ENCODE results near the gene SDK2.

SDK2 gene, protein sequence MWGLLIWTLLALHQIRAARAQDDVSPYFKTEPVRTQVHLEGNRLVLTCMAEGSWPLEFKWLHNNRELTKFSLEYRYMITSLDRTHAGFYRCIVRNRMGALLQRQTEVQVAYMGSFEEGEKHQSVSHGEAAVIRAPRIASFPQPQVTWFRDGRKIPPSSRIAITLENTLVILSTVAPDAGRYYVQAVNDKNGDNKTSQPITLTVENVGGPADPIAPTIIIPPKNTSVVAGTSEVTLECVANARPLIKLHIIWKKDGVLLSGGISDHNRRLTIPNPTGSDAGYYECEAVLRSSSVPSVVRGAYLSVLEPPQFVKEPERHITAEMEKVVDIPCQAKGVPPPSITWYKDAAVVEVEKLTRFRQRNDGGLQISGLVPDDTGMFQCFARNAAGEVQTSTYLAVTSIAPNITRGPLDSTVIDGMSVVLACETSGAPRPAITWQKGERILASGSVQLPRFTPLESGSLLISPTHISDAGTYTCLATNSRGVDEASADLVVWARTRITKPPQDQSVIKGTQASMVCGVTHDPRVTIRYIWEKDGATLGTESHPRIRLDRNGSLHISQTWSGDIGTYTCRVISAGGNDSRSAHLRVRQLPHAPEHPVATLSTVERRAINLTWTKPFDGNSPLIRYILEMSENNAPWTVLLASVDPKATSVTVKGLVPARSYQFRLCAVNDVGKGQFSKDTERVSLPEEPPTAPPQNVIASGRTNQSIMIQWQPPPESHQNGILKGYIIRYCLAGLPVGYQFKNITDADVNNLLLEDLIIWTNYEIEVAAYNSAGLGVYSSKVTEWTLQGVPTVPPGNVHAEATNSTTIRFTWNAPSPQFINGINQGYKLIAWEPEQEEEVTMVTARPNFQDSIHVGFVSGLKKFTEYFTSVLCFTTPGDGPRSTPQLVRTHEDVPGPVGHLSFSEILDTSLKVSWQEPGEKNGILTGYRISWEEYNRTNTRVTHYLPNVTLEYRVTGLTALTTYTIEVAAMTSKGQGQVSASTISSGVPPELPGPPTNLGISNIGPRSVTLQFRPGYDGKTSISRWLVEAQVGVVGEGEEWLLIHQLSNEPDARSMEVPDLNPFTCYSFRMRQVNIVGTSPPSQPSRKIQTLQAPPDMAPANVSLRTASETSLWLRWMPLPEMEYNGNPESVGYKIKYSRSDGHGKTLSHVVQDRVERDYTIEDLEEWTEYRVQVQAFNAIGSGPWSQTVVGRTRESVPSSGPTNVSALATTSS (N-terminal part only)

DNA sequence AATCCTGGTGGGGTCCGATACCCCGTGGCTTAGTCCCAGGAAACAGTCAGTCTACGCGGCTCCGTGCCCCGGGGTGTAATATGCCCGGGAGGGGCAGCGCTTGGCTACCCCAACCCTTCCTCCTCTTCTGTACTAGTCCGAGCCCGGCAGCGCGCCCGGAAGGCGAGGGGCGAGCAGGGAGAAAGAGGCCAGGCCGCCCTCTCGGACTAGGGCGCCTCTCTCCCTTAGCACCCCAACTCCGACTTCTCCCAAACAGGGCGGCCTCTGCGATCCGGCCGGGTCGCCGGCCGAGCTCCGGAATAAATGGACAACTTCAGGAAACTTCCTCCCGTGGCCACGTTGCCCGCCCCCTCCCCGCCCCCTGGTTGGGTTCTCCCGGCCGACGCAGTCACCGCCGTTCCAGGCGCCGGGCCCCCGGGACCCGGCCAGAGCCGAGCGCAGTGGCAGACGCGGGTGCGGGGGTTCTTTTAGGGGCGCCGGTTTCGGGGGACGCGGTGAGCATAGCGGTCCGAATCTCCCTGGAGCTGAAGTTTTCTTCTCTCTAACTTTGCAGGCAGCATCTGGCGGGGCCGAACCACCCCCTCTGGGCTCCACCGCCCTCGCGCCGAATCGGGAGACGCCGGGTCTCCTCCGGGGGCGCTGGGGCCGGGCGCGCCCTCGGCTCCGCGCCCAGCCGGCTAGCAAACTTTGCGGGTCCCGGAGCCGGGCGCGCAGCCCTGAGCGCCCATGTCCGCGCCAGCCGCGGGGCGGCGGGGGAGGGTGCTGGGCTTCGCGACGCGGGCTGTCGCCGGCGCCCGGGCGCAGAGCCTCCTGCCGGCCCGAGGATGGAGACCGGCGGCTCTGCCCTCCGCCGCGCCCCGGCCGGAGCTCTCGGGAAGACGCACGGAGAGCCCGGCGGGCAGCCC, at the start of gene SDK2:
TSS of gene SDK2 (minus strand) at position 301 of the 905 bp plus-strand sequence. CDS start 357 bp downstream, outside the sequence.
- DNase-seq: peak; percentile 78

DNA sequence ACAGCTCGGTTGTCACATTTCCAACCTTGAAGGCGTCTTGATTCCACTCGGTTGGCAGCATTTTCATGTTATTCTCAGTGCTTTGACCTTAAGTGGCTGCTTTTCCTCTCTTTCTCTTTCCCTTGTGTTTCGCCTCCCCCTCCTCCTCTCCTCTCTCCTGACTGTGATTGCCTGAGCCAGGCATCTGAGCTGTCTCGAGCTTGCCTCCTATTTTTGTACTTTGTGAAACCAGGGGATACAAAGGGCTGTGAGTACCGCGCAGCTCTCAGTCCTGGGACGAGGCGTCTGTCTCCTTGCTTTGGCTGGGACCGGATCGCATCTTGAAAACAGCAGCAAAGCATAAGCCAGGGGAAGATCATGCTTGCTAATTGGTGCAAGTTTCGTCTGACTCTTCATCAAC, 48.8 kb upstream of the SDK2 start:
- no peak for DNase-seq

DNA sequence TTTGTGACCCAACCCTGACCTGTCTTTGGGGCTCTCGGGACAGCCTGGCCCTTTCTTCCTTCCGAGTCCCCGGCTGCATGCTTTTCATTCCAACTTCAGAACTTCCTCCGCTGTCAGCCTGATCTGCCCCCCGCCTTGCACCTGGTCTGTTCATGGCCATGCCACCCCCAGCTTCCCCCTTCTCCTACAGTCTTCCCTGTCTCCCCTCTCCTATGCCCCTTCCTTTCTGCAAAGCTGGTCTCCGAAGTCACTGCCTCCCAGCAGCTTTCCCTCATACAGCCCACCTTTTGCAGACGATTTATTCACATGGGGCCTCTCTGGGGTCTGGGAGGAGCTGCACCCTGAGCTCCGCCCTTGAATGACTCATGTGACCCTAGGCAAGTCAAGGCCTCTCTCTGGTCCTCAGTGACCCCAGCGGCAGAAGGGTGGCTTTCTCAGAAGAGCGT, 47.1 kb upstream of the SDK2 start:
- no peak for DNase-seq

DNA sequence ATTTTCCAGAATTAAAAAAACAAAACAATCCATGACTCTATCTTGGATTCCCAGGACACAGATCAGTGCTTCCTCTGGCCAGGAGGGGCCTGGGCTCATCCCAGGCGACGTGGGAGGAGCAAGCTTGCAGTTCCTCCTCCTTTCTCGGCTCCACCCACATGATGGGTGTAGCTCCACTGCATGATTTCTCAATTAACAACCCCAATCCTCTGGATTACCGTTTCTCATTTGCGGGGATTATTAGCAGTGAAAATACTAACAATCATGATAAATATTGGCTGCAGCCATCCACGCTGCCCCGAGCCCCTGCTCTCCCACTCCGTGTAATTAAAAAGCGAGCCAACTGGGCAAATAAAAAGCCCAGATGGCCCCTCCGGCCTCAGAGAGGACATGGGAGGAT, 46.4 kb upstream of the SDK2 start:
- DNase-seq: no peak

DNA sequence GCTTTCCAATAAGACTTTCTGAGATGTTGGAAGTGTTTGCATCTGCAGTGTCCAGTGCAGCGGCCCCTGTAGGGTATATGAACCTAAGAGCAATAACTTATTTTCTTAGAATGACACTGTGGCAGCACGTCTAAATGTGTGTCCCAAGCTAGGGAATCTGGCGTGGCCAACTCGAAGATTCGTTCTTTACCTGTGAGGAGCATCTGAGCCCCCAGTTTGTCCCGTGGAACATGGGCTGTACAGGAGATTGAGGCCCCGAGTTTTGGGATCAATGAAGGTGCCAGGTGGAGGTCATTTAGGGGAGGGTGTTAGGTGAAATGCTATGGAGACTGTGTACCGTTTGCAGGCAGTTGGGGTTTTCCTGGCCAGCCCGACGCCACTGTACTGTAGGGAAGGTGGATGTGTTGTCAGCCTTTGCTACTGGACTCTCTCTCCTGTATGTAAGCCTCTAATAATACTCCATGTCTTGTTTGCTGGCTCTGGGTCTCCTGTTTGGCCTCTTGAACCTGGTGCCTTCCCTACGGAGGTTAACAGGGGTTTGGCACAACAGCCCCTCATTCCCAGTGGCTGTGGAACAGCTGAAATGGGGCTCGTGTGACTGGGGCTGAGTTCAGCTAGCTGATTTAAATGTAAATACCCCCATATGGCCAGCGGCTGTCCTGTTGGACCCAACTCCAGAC, 45.5 kb upstream of the SDK2 start:
- no peak for DNase-seq

DNA sequence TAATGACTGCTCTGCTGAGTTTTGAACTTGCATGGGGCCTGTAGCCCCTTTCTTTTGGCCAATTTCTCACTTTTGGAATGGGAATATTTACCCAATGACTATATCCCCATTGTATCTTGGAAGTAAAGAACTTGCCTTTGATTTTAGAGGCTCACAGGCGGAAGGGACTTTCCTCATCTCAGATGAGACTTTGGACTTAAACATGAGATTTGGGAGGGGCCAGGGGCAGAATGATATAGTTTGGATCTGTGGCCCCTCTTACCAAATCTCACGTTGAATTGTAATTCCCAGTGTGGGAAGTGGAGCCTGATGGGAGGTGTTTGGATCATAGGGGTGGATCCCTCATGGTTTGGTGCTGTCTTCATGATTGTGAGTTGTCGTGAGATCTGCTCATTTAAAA, 42.7 kb upstream of the SDK2 start:
- no peak for DNase-seq

DNA sequence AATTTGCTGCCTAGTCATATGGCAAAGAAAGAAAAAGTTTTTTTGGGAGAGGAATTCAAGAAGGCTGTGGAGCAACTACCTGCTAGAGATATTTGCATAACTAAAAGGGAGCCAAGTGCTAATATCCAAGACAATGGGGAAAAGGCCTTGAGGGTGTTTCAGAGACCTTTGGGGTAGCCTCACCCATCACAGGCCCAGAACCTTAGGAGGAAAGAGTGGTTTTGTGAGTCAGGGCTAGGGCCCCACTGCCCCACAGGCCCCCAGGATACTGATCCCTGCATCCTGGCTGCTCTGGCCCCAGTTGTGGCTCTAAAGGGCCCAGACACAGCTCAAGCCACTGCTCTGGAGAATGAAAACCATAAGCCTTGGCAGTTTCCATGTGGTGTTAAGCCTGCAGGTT, 41.9 kb upstream of the SDK2 start:
- DNase-seq: no peak

DNA sequence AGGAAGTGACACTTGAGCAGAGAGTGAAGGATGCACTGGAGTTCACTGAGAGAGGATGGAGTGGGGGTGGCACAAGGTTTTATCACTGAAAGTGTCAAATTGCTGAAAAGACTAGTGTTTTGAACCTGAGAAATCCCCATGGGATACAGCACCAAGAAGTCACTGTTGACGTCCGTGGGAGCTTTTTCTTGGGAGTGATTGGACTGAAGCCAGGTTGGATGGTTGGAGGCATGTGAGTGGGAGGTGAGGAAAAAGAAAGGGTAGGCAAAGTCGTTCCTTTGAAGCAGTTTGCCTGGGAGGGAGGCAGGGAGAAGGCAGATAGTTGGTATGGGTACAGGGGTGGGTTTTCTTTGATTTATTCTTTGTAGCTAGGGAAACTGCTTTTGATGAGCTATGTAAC, 39.9 kb upstream of the SDK2 start:
- no peak for DNase-seq

DNA sequence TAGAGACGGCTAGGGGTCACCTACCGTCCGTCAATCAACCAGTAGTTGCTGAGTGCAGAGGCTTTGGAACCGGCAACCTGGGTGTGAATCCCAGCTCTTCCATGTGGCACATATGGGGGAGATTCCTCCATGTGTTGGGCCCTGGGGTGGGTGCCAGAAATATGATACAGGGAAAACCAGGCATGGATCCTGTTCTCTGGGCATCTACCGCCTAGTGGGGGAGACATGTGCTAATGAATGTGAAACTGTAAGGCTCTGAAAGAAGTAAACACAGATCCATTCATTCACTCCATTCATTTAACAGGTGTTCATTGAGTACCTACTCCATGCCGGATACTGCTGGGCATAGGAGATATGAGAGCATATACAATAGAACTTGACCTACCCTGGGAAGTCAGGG, 39.5 kb upstream of the SDK2 start:
- no peak for DNase-seq

DNA sequence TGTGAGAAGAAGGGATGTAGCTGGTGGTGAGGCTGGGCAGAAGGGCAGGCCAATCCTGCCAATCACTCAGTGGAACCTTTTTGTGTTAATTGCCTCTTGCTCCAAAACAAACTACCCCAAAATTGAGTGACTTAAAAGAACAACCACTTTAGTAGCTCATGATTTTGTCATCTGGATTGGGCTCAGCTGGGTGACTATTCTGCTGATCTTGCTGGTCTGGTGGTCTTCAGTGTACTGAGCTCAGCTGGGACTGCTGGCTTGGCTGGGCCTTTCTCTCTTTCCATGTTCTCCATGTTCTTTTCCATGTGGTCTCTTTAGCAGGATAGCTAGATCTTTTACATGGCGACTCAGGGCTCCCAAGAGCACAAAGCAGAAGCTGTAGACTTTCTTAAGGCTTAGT, 37.7 kb upstream of the SDK2 start:
- DNase-seq: no peak

DNA sequence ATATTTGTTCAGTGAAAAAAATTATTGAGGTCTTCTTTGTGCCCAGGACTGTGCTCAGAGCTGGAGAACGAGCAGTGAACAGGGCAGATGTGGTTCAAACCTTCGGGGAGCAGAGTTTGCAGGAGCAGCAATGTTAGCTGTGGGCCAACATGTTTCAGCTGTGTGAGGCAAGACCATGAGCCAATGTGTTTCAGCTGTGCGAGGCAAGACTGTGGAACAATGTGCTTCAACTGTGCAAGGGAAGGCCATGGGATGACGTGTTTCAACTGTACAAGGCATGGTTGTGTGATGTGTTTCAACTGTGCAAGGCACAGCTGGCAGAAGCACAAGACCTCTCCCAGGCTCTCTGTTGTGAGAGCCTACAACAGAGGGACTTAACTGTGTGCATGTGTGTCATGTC, 35.2 kb upstream of the SDK2 start:
- DNase-seq: no peak

DNA sequence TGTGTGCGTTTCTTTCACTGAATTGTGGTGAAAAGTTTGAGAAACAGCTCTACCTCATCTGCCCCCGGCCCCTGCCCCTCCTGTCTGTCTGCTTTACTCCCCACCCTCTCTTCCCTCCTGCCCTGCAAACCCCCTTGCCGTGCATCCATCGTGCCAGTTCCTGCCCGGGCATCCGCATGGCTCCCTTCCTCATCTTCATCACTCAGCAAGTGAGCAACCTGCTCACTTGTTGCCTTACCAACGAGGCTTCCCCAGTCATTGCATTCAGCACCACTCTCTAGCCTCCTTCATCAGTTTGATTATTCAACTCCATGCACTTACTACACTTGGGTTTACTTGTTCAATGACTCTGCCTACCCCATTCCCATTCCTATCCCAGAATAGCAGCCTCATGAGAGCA, 34.8 kb upstream of the SDK2 start:
- DNase-seq: no peak

DNA sequence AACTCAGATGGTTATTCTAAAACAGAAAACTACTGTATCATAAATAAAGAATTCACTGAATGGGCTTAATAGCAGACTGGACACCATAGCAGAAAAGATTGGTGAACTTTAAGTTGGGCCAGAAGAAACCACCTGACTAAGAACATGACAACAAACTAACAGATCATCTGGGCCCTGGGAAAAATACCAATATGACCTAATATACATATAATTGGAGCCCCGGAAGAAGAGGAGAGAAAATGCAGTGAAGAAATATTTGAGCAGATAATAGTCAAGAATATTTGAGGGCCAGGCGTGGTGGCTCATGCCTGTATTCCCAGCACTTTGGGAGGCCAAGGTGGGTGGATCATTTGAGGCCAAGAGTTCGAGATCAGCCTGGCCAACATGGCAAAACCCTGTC, 25.5 kb upstream of the SDK2 start:
- DNase-seq: no peak

DNA sequence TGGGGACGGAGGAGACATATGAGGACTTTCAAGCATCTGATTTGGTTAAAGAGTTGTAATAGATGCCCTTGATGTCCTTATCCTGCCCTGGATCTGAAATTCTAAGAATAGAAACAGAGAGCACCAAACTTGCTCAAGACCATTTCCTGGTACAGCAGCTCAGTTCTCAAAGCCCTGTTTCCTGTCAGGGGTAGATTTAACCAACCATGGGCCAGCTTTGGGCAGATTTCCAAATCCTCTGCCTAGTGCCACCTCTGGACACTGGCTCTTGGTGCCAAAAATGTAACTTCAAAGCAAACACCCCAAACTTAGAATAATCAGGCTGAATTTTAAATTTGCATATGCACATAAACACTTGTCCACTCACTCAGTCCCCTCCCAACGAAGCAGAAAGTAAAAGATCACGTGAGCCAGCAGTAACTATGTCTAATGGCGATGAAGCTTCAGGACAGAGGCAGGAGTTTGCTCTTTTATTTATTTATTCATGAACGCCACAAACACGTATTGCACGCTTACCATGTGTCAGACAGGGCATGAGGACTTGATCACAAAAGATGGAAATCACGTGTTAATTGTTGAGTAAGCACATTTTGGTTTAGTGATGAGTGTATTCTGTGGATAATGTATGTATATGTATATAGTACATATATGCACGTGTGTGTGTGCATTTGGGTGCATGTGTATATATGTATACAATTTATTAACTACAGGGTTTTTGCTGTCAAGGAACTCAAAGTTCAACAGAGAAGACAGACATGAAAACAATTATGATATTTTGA, 23.1 kb upstream of the SDK2 start:
- DNase-seq: no peak

DNA sequence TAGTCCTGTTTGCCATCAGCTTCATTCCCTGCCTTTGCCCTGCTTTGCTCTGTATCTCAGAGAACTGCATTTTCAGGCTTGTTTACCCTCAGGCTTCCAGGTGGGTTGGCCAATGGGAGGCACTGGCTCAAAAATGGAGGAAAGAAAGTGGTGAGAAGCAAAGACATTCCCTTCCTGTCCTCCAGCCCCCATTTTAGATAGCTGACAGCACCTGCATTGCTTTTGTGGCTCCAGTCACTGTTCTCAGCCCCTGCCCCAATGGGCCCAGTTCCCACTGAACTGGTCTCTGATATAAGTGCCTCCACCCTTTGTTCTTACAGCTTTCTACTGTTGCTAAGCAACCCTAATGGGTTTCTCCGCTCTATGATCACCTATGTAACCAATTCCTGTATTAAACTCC, 19.4 kb upstream of the SDK2 start:
- DNase-seq: peak; percentile 20

DNA sequence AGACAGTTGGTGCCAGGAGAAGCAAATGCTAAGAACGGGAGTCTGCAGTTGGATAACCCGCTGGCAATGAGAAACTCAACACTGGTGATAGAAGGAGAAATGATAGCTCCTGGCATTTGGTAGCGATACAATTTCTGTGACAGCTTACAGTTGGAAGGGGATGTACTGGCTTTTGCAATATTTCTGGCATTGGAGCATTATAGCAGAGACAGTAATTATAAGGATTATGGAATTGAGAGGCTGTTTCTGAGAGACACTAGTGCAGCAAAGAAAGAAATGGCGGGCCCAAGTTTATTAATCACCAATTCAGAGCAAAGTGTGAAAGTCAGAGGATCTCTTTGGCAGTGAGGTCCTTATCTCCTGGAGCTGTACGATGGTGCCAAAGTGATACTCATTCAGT, 16.1 kb upstream of the SDK2 start:
- DNase-seq: no peak

DNA sequence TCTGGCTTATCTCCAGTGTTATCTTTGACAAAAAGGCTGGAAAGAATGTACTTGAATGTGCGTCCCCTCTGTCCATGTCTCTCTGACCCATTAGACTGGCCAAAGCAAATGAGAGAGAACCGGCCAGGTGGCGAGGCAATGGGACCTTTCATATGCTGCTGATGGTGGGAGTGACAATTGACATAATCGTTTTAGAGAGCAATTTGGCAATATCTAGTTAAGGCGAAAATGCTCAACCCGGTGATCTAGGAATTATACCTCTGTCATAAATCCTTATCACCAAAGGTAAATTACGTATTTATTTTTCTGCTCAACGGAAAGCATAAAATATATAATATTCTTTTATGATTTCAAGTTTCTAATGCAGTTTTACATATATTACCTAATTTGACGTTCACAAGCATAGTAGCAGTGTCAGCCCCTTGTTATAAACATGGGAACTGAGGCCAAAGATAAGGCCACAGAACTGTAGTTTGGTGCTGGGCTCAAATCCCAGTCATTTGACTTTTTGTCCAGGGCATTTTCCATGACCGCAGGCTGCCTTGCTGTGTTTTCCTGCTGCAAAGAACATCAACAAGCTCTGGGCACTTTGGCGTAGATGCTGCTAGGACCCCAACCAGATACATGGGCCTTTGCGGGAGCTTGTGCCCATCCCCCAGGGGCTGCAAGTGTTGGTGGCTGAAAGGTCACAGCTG, 14.7 kb upstream of the SDK2 start:
- DNase-seq: no peak

DNA sequence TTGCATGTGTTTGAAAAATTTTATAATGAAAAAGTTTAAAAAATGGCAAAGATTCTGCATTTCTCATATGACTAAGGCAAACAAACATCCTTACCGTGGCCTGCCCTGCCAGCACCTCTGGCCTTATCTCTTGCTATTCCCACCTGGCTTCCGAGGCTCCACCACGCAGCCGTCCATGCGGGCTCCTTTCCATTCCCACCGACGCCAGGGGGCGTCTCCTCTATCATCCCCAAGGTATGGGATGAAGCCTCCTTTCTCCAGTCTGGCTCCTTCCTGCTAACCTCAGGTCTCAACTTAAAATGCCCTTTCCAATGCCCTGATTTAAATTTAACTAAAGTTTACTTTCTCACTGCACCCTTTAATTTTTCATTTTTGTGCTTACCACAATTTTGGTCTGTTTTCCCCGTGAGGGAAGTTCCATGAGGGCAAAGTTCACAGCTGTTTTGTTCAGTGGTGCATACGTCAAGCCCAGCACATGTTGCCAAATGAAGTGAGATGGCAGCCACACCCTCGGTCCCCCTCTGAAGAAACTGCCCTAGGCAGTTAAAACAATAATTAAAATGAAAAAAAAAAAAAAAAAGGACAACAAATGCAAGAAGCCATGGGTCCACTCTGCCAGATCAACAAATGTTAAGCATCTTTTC, 13.3 kb upstream of the SDK2 start:
- peak; percentile 88 for DNase-seq

DNA sequence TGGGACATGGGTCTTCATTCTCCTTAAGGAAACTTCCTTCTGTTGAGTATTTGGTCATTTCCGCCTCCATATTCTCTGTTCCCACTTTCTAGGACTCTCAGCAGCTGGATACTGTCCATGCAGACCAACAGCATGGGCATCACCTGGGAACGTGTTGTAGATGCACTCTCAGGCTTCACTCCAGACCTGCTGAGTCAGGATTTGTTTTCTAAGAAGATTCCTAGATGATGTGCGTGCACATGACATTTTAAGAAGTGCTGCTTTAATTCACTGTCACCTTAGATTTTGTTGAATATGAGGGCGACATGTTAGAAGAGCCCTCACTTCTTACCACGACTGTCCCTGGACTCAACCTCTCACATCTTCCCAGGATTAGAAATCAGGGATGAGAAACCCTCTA, 10.0 kb upstream of the SDK2 start:
- no peak for DNase-seq

DNA sequence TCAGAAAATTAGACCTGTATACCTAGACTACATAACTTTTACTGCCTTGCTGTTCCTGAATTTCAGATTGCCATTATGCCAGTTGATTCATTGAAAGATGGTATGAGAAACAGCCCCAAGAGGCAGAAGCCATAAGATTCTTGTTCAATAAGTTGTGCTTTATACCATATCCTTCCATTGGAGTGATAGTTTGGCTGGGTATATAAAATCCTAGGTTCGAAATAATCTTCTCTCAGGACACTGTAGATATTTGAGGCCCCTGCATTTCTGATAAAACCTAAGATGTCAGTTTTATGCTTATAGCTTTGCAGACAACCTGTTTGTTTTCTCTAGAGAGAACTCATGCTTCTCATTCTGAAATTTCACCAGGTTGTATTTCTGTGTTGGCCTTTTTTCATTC, 9.6 kb upstream of the SDK2 start:
- no peak for DNase-seq

Measured in DMS53 (cell line).